NCI-H2171 treated with DMSO at 0.1 percent for 48 hours (cell line): ENCODE measurements around the gene MOV10.
A peak's percentile ranks its signal among the peaks of the same experiment; 100 is the strongest.
"Not testable (repeated sequence)": the region's sequence is repeated elsewhere in the genome, so short reads cannot be mapped to it uniquely, and the experiment has no call there.

Source experiments
- DNase-seq: peaks from one replicate; lab custom pipeline; 2025; lab: John Stamatoyannopoulos, UW

Gene MOV10

DNA sequence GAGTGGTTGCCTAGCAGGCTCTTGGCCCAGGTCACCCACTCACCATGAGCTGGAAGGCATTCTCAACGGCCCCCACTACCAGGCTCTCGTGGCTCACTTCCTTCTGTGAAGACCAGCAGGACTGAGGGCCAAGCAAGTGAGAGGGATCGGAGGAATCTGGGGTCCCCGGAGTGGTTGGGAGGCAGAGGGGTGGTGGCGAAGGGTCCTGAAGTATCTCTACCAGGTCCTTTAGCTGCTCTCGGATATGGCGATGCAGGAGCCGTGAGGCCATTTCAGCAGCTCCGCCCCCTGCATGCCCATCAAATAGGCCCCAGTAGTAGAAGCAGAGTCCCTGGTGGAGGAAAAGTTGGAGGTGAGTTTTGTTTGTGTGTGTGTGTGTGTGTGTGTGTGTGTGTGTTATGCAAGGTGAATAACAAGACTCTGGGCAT is 38.3 kb downstream of the MOV10 start:
- no peak for DNase-seq

DNA sequence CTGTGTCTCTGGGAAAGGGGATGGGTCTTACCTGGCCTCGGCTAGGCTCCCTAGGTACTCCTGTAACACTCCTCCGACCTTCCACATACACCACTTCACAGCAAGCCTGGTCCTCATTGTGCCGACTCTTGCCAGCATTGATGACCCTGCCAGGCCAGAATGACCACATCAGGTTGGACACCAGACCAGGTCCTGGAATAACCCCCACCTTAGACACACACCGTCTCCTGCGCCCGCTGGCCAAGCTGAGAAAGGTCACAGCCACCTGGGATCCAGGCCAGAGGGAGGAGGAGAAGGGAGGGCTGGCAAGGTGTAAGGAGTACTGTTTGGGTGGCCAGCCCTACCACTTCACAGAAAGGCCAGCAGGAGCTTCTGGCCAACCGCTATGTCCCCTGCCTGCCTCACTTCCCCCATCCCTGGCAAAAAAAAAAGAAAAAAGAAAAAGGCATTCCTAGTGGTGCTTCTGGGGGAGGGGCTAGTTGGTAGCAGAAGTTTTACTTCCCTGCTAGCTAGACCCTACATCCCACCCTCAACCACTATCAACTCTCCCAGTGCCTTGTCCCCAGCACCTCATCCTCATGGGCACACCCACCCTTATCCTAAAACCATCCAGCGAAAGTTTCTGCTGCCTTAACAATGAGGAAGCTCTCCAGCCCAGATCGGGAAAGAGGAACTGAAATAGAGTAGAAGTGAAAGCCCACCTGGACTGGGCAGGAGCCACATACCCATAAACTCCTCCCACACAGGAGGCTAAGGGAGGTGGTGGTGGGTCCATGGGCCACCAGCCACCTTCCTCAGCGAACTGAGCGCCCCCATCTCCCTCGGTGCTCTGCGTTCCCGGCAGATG is 39.2 kb downstream of the MOV10 start:
- DNase-seq, result no peak

DNA sequence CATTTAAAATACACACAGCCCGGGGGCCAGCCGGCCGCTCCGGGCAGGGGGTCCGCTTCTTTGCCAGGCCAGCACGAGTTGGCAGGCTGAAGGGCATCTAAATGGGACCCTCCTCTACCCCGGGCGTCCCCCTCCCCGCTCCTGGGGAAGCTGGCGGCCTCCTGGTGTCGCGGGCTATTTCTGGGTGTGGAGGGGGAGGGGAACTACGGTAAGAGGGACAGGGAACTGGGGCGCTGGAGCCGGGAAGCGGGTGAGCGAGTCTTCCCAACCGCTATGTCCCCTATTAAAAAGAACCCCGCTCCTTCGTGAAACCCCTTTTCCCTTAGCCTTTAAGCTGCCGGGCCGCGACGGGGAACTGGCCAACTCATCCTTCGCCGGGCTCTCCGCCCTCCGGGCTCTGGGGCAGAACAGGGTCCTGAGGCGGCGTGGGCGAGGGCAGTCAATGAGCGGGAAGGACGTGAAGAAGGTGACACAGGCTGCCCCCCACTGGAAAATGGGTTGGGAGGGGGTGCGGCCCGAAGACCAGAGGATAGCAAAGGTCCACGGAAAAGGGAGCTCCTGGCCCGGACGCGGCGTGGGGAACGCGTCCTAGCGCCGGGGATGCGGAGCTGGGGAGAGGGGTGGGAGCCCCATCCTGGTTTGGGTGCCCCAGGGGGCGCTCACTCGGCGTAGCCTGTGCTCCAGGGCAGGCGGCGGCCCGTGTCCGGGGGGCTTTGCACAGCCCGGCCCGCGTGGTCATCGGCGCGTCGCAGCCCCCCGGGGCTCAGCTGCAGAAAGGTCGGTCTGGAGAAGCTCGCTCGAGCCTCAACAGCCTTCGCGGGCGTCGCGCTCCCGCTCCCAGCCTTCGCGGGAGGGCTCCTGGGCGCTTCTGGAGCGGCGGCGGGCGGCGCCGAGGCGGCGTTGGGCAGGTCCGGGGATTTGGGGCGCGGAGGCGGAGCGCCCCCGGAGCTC is 40.1 kb downstream of the MOV10 start:
- DNase-seq, result no peak

DNA sequence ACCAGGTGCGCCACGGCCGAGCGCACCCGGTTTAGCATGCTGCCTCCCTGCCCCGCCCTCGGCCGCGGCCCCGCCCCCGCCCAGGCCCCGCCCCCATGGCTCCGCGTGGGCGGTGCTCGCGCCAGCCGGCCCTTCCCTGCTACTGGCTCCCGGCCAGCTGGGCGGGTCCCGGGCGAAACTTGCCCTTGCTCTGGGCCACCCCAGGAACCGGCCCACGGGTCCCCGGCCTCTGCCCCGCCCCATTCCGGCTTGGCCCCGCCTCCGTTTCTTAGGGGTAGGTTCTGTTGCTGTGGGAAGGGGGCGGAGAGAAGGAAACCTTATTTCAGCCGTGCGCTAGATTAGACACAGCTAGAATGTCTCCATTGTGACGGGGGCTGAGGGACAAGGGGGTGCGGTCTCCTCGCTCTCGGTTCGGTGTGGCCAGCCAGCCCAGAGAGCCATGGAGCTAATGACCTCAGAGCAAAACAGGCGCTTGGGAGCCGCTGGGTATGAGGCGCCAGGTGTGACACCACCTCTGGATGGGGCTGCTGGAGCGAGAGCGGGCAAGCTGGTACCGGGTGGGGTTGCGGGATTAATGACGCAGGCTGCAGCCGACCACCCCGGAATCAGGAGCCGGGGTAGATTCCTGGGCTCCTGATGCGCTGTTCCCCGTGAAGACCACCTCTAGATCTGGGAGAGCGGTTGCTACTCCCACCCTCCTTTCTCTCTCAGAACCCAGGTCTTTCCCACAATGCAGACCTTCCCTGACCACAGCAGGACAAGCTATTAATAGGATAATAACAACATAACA is 41.0 kb downstream of the MOV10 start, which contains the start of gene PPM1J:
TSS of gene PPM1J (minus strand) at position 69 of the 790 bp plus-strand sequence. CDS start at position 38, 31 bp downstream.
- peak; percentile 85 for DNase-seq

DNA sequence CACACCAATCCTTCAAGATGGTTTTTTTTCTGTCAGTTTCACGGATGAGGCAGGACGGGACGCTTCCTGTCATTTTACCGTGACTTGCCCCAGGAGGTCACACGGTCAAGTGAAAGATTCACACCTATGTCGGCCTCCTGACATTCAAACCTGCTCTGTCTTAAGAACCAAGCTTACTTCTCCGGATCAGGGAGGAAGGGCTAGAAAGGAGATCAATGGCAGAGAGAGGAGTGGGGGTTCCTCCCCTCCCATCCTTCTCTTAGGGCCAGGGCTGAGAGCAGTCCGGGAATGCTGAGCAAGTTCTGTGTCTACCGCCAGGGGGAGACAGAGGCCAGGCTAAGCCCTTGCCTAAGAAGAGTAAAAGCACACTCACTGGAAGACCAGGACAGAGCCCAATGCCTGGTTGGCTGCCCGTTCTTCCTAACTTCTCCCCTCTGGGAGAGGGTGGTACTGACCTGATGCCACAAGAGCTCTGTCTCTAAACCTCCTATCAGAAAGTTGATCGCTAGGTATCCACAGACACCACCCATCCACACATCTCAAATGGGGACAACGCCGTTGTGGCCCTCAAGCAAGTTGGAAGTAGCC is 41.8 kb downstream of the MOV10 start:
- peak; percentile 85 for DNase-seq

DNA sequence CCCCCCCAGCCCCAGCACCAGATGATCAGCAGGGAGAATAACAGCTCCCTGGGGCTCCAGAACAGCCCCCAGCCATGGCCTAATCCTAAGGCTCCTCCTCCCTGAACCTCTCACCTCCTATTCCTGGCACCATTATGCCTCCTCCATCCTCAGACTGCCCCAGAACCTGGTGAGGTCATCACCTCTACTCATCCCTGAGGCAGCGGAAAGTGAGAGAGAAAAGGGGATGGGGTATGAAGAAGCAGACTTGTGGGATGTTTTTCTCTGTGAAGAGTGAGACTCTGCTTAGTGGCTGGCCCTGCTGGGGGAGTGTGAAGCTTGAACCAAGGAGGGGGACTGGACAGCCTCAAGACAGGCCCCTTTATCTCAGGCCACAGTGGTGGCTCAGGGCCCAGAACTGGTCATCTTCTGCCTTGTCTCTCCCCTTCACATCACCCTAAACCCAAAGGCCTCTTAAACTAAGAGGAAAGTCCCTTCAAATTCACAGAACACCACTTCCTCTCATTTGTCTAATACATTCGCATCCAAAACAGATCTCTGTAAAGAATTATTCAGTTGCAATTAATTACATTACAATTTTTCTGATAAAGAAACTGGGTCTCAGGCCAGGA is 42.9 kb downstream of the MOV10 start:
- DNase-seq, result no peak

DNA sequence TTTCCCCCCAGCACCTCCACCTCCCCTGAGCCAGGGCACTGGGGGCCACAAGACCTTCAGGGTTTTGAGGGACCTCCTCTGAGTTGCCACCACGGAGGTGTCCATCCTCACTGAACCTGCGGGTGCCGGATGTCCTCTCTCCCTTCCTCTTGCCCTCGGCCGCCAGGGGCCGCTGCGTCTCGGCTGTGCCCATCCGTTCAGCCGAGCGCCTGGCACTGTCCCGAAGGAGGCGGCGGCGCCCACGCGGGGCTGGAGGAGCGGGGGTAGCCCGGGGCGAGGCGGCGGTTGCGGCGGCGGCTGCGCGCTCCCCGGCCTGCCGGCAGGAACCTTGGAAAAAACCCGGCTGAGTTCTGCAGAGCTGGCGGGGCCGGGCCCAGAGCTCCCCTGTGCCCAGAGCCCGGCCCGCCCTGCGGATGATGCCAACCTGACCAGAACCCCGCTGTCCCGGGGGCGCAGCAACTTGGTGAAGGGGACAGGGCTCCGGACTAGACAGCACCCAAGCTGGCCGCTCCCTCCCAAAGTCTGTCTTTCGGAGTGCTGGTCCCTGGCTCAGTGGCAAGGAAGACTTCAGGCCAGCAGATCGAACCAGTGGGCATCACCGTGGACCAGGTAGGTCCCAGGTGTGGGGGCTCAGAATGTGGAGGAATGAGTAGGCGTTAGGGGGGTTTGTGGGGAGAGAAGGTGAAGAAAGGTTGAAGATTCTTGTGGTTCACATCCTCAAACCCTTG is 44.4 kb downstream of the MOV10 start:
- peak; percentile 68 for DNase-seq

DNA sequence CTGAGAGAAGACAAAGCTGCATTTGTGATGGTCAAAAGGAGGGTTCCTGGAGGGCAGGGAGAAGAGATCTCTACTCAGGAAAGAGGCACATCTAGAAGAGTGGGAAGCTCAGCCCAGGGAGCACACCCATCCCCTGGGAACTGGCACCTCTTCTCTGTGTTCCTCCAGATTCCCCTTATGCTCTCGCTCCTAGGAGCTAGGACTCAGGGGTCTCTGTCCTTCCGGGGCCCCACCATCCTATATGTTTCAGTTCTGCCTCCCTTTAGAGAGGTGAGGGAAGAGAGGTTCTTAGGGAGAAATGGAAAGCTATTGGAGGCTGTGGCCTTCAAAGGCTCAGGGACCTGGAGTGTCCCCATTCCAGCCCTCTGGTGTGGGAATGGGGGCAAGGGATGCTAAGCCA is 45.2 kb downstream of the MOV10 start:
- DNase-seq, result no peak

DNA sequence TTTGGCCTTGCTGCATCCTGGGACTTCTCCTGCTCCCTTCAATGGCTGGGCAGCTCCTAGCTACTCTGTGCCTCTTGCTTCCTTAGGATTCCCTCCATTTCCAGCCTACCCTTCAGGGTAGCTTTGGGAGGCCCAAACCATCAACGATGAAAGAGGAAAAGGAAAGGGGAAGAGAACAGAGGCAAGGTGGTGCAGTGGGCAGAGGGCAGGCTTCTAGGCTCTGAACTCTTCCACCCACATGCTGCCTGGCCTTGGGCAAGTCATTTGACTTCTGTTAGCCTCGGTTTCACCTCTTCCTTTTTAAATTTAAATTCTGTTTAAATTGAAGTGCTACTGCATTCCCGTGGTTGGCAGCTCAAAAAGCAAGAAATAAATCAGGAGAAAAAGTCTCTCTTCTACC is 46.3 kb downstream of the MOV10 start:
- DNase-seq, result no peak

DNA sequence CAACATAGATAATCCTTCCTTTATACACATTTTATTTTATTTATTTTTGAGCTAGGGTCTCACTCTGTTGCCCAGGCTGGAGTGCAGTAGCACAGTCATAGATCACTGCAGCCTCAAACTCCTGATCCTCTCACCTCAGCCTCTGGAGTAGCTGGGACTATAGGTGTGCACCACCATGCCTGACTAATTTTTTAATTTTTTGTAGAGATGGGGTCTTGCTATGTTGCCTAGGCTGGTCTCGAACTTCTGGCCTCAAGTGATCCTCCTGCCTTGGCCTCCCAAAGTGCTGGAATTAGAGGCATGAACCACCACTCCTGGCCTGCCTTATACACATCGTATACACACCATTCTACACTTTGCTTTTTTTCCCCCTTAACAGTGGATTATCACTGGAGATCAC is 46.8 kb downstream of the MOV10 start:
- DNase-seq, result not testable (repeated sequence)

DNA sequence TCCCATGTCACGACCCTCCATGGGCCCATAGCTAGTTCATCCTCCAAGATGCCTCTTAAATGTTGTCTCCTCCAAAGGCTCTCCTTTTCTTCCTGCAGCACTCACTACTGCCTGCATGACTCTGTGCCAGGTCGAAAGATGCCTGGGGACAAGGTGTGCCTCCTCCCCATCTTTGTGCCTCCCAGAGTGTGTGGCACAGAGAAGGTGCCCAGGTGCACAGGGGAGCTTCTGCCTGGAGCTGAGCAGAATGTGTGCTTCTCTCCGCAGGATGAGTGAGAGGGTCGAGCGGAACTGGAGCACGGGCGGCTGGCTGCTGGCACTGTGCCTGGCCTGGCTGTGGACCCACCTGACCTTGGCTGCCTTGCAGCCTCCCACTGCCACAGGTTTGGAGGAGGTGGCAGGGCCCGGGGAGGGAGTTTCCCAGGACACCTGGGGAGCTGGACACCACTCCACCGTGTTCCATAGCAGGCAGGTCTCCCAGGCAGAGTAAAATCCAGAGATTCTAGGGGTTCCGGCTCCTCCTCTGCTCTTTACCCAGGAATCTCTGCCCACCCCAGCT is 47.6 kb downstream of the MOV10 start:
- DNase-seq, result peak; percentile 35

DNA sequence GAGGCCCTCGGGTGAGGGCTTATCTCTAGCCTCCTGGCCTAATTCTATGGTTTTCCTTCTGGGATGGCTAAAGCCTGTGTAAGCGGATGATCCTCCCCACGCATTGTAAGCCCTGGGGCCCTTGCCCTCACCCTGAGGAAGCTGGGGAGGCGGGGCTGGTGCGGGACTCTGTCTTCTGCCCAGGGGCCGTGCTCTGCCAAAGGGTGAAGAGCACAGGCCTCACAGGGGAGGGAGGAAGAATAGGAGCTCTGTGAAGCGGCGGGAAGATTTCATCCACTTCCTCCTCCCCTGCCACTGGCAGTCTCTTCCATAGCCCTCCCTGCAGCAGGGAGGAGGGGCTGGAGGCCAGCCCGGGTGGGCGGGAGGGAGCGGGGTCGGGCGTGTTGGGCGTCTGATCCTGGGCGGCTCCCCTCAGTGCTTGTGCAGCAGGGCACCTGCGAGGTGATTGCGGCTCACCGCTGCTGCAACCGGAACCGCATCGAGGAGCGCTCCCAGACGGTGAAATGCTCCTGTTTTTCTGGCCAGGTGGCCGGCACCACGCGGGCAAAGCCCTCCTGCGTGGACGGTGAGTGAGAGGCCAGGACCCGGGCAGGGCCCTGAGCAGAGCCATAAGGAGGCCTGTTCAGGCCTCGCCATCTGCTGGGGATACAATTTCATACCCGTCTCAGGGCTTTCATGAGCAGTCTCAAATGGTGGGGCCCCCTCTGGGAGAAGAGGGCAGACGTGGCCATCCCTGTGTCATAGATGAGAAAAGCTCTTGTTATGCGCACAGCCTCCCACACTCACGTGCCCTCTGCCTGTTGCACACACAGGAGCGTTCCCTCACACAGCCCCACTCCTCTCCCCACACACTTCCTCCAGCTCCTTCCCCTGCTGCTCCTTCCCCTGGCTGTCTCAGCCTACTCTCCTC is 48.4 kb downstream of the MOV10 start:
- DNase-seq, result peak; percentile 84

DNA sequence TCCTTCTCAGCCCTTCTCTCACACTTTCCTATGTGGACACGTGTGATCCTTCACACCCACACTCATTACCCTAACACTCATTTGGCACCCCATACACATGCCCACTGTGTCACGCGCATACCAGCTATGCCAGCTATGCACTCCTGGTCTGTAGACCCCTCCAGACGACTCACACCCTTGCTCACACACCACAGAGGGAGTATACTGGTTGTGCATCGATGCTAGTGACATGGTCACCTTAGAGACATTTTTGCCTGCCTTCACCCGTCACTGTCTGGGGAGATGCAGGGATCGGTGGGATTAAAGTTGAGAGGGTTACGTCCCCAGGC is 49.0 kb downstream of the MOV10 start:
- DNase-seq, result no peak

DNA sequence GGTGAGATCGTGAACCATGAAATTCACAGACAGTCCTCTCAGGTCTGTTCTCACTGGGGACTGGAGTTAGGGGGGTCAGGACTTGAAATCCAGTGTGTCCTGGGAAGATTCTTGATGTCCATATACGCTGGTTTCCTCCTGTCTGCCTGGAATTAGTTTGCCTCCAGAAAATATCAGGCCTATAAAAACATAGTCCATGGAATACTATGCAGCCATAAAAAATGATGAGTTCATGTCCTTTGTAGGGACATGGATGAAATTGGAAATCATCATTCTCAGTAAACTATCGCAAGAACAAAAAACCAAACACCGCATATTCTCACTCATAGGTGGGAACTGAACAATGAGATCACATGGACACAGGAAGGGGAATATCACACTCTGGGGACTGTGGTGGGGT is 49.8 kb downstream of the MOV10 start:
- DNase-seq, result not testable (repeated sequence)

DNA sequence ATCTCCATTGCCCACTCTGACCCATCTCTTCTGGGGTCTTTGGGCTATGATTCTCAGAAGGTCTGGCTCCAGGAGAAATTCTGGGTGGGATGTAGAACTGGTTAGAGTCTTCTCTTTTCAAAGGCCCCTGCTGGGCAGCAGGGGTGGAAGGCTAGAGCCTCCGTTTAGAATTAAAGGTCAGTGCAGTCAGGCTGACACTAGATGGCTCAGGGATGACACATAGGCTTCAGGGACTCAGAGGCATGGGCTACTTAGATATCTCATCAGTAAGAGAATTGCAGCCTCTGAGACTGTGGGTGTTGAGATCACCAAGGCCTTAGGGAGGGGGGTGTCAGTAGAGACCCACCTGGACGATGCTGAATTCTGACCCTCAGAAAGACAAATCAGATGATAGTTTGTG is 53.3 kb downstream of the MOV10 start:
- DNase-seq, result no peak

DNA sequence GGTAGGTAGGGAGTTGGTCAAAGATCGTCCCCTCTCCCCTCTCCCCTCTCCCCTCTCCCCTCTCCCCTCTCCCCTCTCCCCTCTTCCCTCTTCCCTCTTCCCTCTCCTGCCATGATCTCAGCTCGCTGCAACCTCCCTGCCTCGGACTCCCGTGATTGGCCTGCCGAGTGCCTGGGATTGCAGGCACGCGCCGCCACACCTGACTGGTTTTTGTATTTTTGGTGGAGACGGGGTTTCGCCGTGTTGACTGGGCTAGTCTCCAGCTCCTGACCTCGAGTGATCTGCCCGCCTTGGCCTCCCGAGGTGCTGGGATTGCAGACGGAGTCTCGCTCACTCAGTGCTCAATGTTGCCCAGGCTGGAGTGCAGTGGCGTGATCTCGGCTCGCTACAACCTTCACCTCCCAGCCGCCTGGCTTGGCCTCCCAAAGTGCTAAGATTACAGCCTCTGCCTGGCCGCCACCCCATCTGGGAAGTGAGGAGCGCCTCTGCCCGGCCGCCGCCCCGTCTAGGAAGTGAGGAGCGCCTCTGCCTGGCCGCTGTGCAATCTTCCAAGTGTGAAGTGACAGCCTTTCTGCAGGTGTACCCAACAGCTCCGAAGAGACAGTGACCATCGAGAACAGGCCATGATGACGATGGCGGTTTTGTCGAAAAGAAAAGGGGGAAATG is 54.0 kb downstream of the MOV10 start:
- DNase-seq, result not testable (repeated sequence)

DNA sequence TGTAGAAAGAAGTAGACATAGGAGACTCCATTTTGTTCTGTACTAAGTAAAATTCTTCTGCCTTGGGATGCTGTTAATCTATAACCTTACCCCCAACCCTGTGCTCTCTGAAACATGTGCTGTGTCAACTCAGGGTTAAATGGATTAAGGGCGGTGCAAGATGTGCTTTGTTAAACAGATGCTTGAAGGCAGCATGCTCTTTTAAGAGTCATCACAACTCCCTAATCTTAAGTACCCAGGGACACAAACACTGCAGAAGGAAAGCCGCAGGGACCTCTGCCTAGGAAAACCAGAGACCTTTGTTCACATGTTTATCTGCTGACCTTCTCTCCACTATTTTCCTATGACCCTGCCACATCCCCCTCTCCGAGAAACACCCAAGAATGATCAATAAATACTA is 54.6 kb downstream of the MOV10 start:
- not testable (repeated sequence) for DNase-seq

DNA sequence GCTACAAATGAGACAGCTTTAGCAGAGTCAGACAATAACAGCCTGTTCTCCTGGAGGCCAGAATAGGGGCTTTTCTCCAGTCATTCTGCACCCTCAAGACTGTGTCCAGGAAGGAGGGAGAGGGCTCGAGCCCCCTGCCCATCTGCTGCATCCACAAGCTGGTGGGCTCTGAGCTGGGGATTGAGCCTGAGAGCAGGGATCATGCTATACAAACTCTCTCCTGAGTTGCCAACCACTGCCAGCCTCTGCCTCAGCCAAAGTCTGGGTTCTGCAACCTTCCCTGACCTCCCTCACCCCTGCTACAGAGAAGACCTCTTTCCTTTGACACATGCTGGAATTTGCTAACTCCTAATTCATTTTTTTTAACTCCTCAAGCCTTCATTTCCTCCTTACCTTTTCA is 55.5 kb downstream of the MOV10 start:
- DNase-seq, result no peak

DNA sequence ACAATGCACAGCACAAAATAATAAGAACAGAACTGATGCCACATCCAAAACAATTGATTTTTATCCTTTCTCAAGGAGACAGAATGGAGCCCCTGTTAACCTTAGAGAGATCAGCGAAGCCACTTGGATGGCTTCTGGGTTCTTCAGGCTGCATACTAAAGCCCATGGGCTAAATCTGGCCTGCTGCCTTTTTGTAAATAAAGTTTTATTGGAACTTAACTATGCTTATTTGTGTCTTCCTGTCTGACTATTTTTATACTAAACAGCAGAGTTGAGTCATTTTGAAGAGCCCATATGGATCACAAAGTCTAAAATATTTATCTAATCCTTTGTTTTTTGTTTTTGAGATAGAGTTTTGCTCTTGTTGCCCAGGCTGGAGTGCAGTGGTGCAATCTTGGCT is 57.0 kb downstream of the MOV10 start:
- no peak for DNase-seq
